PFSK-1 (cell line): ENCODE results near the gene ANAPC13.

ENCODE experiments used
- FOXP2 ChIP-seq: optimal IDR thresholded peaks from 2 replicates; pipeline ENCODE3; 2011; ENCODE audit warnings: borderline replicate concordance, control low read depth, inconsistent platforms; ENCODE audit not compliant: insufficient read depth; ENCODE audit errors: extremely low read length, extremely low read depth
- POLR2AphosphoS5 ChIP-seq: IDR thresholded peaks from 2 replicates; pipeline ENCODE4 v1.6.1; 2012; ENCODE audit warnings: low read depth, mild to moderate bottlenecking, control low read depth, low read length, moderate library complexity
- SIN3A ChIP-seq: IDR thresholded peaks from 2 replicates; pipeline ENCODE4 v1.6.1; 2012; ENCODE audit warnings: mild to moderate bottlenecking, low read length, moderate library complexity, borderline replicate concordance; ENCODE audit not compliant: insufficient read depth
- TAF1 ChIP-seq: IDR thresholded peaks from 2 replicates; pipeline ENCODE4 v1.6.1; 2012; ENCODE audit warnings: low read length, control low read depth, borderline replicate concordance; ENCODE audit not compliant: insufficient read depth
- TF ChIP-seq, protein P1 (sequence below), 2 experiments: IDR thresholded peaks; 2 replicates each; pipeline versions ENCODE4 v1.6.1 to v1.8.0; 2011 to 2012; ENCODE audit warnings: low read depth in 2 of 2, low read length in 2 of 2, control low read depth in 1 of 2, inconsistent platforms in 1 of 2, mild to moderate bottlenecking in 1 of 2, moderate library complexity in 1 of 2; ENCODE audit not compliant: insufficient read depth in 1 of 2

ANAPC13 gene

DNA sequence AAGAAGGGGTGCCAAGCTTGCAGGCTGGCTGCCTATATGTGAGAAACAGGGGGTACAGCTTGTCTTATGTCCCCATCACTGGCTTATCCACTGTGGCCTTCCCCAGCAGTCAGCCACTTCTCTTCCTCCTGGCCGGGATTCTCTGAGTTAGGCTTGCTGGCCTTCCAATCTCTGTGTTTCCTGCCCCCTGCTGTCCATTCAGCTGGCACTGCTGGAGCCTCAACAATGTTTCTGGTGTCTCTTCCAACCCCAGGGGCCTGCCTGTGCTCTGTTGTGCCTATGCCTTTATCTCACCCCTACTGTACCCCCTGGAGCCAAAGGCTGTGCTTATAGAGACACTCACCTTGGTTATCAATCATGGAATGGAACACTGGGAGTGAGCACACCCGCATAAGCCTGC is 36.5 kb downstream of the ANAPC13 start:
- TF ChIP-seq POLR2AphosphoS5 (no peak), FOXP2 (no peak), SIN3A (no peak), TAF1 (no peak)
- TF ChIP-seq, protein P1, sequence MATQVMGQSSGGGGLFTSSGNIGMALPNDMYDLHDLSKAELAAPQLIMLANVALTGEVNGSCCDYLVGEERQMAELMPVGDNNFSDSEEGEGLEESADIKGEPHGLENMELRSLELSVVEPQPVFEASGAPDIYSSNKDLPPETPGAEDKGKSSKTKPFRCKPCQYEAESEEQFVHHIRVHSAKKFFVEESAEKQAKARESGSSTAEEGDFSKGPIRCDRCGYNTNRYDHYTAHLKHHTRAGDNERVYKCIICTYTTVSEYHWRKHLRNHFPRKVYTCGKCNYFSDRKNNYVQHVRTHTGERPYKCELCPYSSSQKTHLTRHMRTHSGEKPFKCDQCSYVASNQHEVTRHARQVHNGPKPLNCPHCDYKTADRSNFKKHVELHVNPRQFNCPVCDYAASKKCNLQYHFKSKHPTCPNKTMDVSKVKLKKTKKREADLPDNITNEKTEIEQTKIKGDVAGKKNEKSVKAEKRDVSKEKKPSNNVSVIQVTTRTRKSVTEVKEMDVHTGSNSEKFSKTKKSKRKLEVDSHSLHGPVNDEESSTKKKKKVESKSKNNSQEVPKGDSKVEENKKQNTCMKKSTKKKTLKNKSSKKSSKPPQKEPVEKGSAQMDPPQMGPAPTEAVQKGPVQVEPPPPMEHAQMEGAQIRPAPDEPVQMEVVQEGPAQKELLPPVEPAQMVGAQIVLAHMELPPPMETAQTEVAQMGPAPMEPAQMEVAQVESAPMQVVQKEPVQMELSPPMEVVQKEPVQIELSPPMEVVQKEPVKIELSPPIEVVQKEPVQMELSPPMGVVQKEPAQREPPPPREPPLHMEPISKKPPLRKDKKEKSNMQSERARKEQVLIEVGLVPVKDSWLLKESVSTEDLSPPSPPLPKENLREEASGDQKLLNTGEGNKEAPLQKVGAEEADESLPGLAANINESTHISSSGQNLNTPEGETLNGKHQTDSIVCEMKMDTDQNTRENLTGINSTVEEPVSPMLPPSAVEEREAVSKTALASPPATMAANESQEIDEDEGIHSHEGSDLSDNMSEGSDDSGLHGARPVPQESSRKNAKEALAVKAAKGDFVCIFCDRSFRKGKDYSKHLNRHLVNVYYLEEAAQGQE (IDR thresholded peaks at IDR 0.05; ENCODE audit: insufficient read depth in 1 of 2, low read depth in 2 of 2, low read length in 2 of 2) = no peak

DNA sequence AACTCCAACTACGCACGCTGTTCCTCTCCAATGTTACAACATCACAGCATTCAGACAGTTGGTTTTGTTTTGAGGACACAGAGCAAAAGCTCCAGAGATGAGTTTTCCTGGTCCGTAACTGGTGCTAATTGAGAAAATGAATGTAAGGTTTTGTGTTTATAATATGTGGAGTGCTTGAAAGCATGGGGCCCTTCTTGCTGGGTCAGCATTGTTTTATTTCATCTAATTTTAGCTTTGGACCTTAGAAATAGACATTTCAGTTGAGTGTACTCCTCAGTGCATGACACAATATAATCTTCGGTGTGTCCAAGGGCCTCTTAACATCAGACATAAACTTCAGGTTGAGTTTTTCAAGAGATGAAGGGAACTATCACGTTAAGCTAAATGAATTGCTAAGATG is 37.1 kb downstream of the ANAPC13 start:
- TF ChIP-seq, protein P1 (IDR thresholded peaks at IDR 0.05; ENCODE audit: insufficient read depth in 1 of 2, low read depth in 2 of 2, low read length in 2 of 2) = no peak
- TF ChIP-seq TAF1 (no peak), FOXP2 (no peak), SIN3A (no peak), POLR2AphosphoS5 (no peak)

DNA sequence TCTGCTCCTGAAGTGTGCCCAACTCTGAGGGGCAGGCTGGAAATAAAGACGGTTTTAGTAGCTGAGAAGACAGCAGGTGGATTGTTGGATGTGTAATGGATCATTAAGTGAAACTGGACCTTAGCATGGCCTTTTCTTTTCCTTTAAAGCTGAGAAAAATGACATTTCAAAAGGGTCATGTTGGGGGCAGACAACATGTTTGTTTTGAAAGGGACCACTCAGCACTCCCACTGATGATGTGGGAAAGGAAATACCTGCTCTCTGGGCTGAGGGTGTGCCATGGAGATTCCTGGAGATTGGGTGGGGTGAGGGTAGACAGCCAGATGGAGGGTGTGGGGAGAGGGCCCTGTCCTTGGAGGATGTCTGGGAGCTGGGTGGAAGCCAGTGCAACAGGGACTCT is 38.4 kb downstream of the ANAPC13 start:
- TF ChIP-seq TAF1 (no peak), FOXP2 (no peak), POLR2AphosphoS5 (no peak)
- TF ChIP-seq, protein P1 (IDR thresholded peaks at IDR 0.05; ENCODE audit: insufficient read depth in 1 of 2, low read depth in 2 of 2, low read length in 2 of 2) = no peak

DNA sequence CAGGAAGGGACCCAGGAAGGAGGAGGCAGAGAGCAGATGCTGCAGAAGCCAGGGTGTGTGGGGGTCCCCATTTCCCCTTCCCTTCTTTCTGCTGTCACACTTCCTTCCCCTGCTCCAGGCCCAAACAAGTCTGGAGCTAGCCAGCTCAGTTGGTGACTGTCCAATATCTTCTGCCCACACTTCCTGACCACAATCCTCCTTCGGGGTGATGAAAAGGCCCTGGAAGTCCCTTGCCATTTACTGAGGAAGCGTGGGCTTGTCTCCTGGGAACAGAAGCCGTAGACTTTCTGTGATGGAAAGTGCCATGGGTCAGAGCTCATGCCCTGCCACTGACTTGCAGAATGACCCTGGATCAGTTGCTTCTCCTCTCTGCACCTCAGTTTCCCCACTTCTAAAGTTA is 39.0 kb downstream of the ANAPC13 start:
- TF ChIP-seq POLR2AphosphoS5 = no peak
- no peak for TF ChIP-seq FOXP2
- TF ChIP-seq, protein P1 (IDR thresholded peaks at IDR 0.05; ENCODE audit: insufficient read depth in 1 of 2, low read depth in 2 of 2, low read length in 2 of 2) = no peak
- TF ChIP-seq SIN3A = no peak
- no peak for TF ChIP-seq TAF1

DNA sequence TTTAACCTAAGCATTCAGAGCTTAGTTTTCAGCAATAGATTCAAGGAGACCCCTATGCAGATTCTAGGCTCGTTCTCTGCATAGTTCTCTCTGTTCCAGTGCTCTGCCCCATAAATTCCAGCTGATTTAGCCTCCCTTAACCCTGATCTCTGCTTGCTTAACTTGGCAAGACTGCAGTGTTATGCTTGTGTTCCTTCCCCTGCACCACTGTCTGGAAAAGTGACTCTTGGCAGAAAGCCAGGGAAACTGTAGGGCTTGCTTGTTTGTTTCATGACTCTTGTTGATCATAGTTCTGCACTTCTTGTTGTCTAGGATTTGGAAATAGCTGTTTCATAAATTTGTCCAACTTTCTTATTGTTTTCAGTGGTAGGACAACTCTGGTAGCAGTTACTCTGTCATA is 40.1 kb downstream of the ANAPC13 start:
- TF ChIP-seq, protein P1 (IDR thresholded peaks at IDR 0.05; ENCODE audit: insufficient read depth in 1 of 2, low read depth in 2 of 2, low read length in 2 of 2) = no peak
- TF ChIP-seq FOXP2 = no peak
- TF ChIP-seq TAF1 = no peak
- TF ChIP-seq POLR2AphosphoS5 = no peak
- no peak for TF ChIP-seq SIN3A
